ENCODE data around the gene SLC41A2. TPM values are rescaled to one million over a fixed set of nuclear protein-coding genes. Genes with fewer than 3 reads are reported as not detected.

SLC41A2 gene
- total and polyA plus RNA-seq, 10 of the 15 experiments (the other 5 are each of a cell fraction or from before 2014, with no cell fraction given): 3.5 to 19.0 (median 11.3) TPM

GRCh38 chr12:104930388-104931326 is 27.4 kb downstream of the SLC41A2 start (continued):
- TF ChIP-seq FOS (IDR thresholded peaks at IDR 0.05; ENCODE audit: borderline replicate concordance, extremely low read depth, insufficient read length) (no peak), CBX5 (IDR thresholded peaks at IDR 0.05; ENCODE audit: low read depth) (peak; percentile 17; the same call in 1 of the 2 replicates), BMI1 (IDR thresholded peaks at IDR 0.05; ENCODE audit: borderline replicate concordance) (peak; percentile 72), SIN3A (IDR thresholded peaks at IDR 0.05; ENCODE audit: low read depth, low read length) (no peak), USF1 (IDR thresholded peaks at IDR 0.05; ENCODE audit: borderline replicate concordance, extremely low read length, insufficient read depth, low read depth, low read length) (no peak), NFYB (IDR thresholded peaks at IDR 0.05; ENCODE audit: insufficient read depth, low read depth, low read length) (no peak), CBX3 (IDR thresholded peaks at IDR 0.05; ENCODE audit: borderline replicate concordance, low read depth) (no peak), MTA2 (IDR thresholded peaks at IDR 0.05; ENCODE audit: low read depth) (peak; percentile 86; the same call in 1 of the 2 replicates), TAF1 (IDR thresholded peaks at IDR 0.05; ENCODE audit: borderline replicate concordance, low read depth, low read length) (no peak), MYB (IDR thresholded peaks at IDR 0.05; ENCODE audit: borderline replicate concordance, low read depth, low read length) (no peak), YBX1 (IDR thresholded peaks at IDR 0.05) (no peak), NBN (IDR thresholded peaks at IDR 0.05) (peak; percentile 81; the same call in 1 of the 2 replicates), IKZF1 (conservative IDR thresholded peaks at IDR 0.05) (peak; percentile 79), WRNIP1 (IDR thresholded peaks at IDR 0.05; ENCODE audit: borderline replicate concordance, low read depth, low read length) (no peak), GATAD2B (conservative IDR thresholded peaks at IDR 0.05; ENCODE audit: low read depth) (0 out of 2 replicates have a peak, but pooled peaks have one; percentile 29), YY1 (IDR thresholded peaks at IDR 0.05; ENCODE audit: low read depth, low read length) (no peak; the same call in 1 of the 2 replicates), NR2C1 (IDR thresholded peaks at IDR 0.05) (no peak), MEF2A (IDR thresholded peaks at IDR 0.05; ENCODE audit: insufficient read depth, low read depth, low read length) (peak; percentile 52; the same call in 1 of the 2 replicates), CHD2 (IDR thresholded peaks at IDR 0.05; ENCODE audit: borderline replicate concordance, low read depth, low read length) (no peak), SUZ12 (IDR thresholded peaks at IDR 0.05; ENCODE audit: unreplicated experiment) (no peak), BHLHE40 (IDR thresholded peaks at IDR 0.05; ENCODE audit: borderline replicate concordance in 1 of 2, low read depth in 2 of 2, low read length in 1 of 2) (peak; percentile 54 to 67; a peak in 3 of 4 replicates), NRF1 (conservative IDR thresholded peaks at IDR 0.05; ENCODE audit: low read depth, low read length) (no peak)
- TF ChIP-seq, protein P1, sequence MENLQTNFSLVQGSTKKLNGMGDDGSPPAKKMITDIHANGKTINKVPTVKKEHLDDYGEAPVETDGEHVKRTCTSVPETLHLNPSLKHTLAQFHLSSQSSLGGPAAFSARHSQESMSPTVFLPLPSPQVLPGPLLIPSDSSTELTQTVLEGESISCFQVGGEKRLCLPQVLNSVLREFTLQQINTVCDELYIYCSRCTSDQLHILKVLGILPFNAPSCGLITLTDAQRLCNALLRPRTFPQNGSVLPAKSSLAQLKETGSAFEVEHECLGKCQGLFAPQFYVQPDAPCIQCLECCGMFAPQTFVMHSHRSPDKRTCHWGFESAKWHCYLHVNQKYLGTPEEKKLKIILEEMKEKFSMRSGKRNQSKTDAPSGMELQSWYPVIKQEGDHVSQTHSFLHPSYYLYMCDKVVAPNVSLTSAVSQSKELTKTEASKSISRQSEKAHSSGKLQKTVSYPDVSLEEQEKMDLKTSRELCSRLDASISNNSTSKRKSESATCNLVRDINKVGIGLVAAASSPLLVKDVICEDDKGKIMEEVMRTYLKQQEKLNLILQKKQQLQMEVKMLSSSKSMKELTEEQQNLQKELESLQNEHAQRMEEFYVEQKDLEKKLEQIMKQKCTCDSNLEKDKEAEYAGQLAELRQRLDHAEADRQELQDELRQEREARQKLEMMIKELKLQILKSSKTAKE (IDR thresholded peaks at IDR 0.05; ENCODE audit: low read depth, poor library complexity, severe bottlenecking): peak; percentile 75
- TF ChIP-seq, protein P2, sequence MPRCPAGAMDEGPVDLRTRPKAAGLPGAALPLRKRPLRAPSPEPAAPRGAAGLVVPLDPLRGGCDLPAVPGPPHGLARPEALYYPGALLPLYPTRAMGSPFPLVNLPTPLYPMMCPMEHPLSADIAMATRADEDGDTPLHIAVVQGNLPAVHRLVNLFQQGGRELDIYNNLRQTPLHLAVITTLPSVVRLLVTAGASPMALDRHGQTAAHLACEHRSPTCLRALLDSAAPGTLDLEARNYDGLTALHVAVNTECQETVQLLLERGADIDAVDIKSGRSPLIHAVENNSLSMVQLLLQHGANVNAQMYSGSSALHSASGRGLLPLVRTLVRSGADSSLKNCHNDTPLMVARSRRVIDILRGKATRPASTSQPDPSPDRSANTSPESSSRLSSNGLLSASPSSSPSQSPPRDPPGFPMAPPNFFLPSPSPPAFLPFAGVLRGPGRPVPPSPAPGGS (IDR thresholded peaks at IDR 0.05; ENCODE audit: borderline replicate concordance, insufficient read depth, low read depth, low read length, poor library complexity, severe bottlenecking): peak; percentile 93

Measured in GM12878 (cell line).